HepG2 (cell line): Measurements from ENCODE around the gene PTGR1. TPM values are rescaled to one million over a fixed set of nuclear protein-coding genes. Genes with fewer than 3 reads are reported as not detected.
A peak's percentile ranks its signal among the peaks of the same experiment; 100 is the strongest.

ENCODE experiments used
- ELF4 ChIP-seq: sonication (generic); formaldehyde crosslinking; IDR thresholded peaks from 2 replicates; pipeline ENCODE4 v1.5.0; 2020; ENCODE audit warnings: missing genetic modification reagents, mild to moderate bottlenecking, moderate library complexity, borderline replicate concordance
- MAFG ChIP-seq: sonication (generic); formaldehyde crosslinking; IDR thresholded peaks from 2 replicates; pipeline ENCODE4 v1.5.1; 2020; ENCODE audit warnings: mild to moderate bottlenecking, missing genetic modification reagents
- SNAI1 ChIP-seq: sonication (generic); formaldehyde crosslinking; IDR thresholded peaks from 2 replicates; pipeline ENCODE4 v1.5.0; 2020; ENCODE audit warnings: mild to moderate bottlenecking, missing genetic modification reagents, borderline replicate concordance
- ZNF547 ChIP-seq: sonication (generic); formaldehyde crosslinking; IDR thresholded peaks from 2 replicates; pipeline ENCODE4 v1.5.1; 2020; ENCODE audit warnings: mild to moderate bottlenecking, missing genetic modification reagents
- ZNF652 ChIP-seq: IDR thresholded peaks from 2 replicates; pipeline ENCODE4 v1.6.1; 2016; ENCODE audit warnings: low read depth, borderline replicate concordance
- ZNF83 ChIP-seq: sonication (generic); formaldehyde crosslinking; IDR thresholded peaks from 2 replicates; pipeline ENCODE4 v1.4.0; 2020; ENCODE audit warnings: missing genetic modification reagents, mild to moderate bottlenecking, borderline replicate concordance
- polyA plus RNA-seq, 8 experiments: library from polyadenylated mRNA; depleted of rRNA in 3 of 8; stranded (reverse) in 7 of 8; unstranded in 1 of 8; fragments of >200 nt; fragmentation: Illumina TruSeq in 4 of 8; extraction: Trizol in 4 of 8; gene quantifications; 2 replicates each; pipeline versions ENCODE4 v1.2.1 to v1.2.3, GENCODE V29; 2011 to 2016; ENCODE audit warnings: low read depth in 4 of 8, missing spikeins in 1 of 8, mixed read lengths in 1 of 8; ENCODE audit not compliant: insufficient read depth in 1 of 8
- total RNA-seq, 5 experiments: library from RNA; depleted of rRNA; stranded (reverse); fragments of >200 nt; fragmentation: Illumina TruSeq; extraction: Trizol; gene quantifications; 2 replicates each; pipeline ENCODE4 v1.2.3, GENCODE V29; 2016; ENCODE audit warnings: low read depth in 1 of 5
- TF ChIP-seq, protein P1 (sequence below): sonication (generic); formaldehyde crosslinking; IDR thresholded peaks from 2 replicates; pipeline ENCODE4 v1.4.0; 2020; ENCODE audit warnings: mild to moderate bottlenecking, missing genetic modification reagents
- TF ChIP-seq, protein P2 (sequence below): sonication (generic); formaldehyde crosslinking; IDR thresholded peaks from 2 replicates; pipeline ENCODE4 v1.4.0; 2020; ENCODE audit warnings: missing genetic modification reagents
- TF ChIP-seq, protein P3 (sequence below): fragments of 450-650 bp; IDR thresholded peaks from 2 replicates; pipeline ENCODE4 v1.6.1; 2016
- TF ChIP-seq, protein P4 (sequence below), 2 experiments: sonication (generic) in 1 of 2; formaldehyde crosslinking in 1 of 2; IDR thresholded peaks; 2 replicates each; pipeline versions ENCODE4 v1.4.0 to v1.6.1; 2016 to 2020; ENCODE audit warnings: borderline replicate concordance in 1 of 2, low read depth in 1 of 2, mild to moderate bottlenecking in 1 of 2, missing genetic modification reagents in 1 of 2

The PTGR1 gene
- total and polyA plus RNA-seq, 2 of the 13 experiments (the other 11 are each of a cell fraction or from before 2014, with no cell fraction given) = 6.0 to 15.8 TPM

DNA sequence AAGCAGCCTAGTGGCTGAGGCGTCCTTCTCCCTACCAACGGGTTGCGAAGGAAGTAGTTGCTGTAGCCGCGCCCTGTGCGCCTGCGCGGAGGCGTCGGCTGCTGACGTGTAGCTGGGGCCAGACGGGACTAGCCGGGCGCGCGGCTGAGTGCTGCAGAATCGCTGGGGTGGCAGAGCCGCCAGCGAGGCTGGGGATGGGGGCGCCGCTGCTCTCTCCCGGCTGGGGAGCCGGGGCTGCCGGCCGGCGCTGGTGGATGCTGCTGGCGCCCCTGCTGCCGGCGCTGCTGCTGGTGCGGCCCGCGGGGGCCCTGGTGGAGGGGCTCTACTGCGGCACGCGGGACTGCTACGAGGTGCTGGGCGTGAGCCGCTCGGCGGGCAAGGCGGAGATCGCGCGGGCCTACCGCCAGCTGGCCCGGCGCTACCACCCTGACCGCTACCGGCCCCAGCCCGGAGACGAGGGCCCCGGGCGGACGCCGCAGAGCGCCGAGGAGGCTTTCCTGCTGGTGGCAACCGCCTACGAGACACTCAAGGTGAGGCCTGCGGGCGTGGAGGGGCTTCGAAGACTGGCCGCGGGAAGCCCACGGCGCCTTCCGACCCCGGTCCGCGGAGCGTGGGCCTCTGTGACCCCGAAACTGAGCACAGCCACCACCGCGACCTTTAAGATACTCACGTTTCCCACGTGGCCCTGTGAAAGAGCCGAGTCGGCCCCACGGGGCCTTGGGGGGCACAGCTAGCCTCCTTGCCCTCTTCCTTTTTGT lies 31.9 kb upstream of the PTGR1 start, which contains the start of gene DNAJC25 (continued):
- TF ChIP-seq, protein P1, sequence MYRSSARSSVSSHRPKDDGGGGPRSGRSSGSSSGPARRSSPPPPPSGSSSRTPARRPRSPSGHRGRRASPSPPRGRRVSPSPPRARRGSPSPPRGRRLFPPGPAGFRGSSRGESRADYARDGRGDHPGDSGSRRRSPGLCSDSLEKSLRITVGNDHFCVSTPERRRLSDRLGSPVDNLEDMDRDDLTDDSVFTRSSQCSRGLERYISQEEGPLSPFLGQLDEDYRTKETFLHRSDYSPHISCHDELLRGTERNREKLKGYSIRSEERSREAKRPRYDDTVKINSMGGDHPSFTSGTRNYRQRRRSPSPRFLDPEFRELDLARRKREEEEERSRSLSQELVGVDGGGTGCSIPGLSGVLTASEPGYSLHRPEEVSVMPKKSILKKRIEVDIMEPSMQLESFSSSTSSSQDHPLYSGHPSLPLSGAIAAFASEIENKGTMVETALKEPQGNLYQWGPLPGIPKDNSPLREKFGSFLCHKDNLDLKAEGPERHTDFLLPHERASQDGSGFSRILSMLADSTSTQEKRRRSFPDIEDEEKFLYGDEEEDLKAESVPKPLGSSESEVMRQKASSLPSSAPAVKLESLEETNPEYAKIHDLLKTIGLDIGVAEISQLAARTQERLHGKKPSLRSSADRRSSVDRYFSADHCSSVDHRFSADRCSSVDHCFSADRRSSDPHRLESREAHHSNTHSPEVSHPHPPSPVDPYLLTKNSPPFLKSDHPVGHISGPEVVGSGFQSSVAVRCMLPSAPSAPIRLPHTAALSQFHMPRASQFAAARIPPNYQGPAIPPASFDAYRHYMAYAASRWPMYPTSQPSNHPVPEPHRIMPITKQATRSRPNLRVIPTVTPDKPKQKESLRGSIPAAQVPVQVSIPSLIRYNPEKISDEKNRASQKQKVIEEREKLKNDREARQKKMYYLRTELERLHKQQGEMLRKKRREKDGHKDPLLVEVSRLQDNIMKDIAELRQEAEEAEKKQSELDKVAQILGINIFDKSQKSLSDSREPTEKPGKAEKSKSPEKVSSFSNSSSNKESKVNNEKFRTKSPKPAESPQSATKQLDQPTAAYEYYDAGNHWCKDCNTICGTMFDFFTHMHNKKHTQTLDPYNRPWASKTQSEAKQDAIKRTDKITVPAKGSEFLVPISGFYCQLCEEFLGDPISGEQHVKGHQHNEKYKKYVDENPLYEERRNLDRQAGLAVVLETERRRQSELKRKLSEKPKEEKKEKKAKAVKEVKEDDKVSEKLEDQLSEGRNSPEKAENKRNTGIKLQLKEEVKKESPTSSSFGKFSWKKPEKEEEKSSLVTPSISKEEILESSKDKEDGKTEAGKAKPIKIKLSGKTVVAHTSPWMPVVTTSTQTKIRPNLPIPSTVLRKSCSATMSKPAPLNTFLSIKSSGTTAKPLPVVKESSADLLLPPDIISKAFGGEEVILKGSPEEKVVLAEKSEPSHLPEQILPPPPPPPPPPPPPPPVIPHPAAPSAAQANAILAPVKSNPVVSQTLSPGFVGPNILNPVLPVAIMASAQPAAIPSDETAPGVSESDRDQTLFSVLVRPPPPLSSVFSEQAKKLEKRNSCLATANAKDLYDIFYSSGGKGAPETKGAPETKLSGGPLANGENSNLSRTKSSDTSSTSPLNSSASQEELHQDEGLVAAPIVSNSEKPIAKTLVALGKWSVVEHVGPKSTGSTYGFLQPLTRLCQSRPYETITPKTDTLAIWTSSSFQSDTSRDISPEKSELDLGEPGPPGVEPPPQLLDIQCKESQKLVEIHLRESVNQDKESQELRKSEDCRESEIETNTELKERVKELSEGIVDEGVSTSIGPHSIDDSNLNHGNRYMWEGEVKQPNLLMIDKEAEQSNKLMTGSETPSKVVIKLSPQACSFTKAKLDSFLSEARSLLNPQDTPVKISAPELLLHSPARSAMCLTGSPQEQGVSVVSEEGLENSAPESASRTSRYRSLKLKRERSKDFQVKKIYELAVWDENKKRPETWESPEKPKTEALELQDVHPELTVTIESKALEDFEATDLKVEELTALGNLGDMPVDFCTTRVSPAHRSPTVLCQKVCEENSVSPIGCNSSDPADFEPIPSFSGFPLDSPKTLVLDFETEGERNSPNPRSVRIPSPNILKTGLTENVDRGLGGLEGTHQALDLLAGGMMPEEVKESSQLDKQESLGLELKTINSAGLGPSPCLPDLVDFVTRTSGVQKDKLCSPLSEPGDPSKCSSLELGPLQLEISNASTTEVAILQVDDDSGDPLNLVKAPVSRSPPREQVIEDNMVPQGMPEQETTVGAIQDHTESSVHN (CRISPR knock-in tag) = peak; percentile 76; the same call in 1 of the 2 replicates
- TF ChIP-seq ZNF547 (CRISPR knock-in tag) (peak; percentile 76; the same call in 1 of the 2 replicates), MAFG (CRISPR knock-in tag) (no peak), SNAI1 (CRISPR knock-in tag) (no peak), ZNF83 (CRISPR knock-in tag) (no peak), ZNF652 (CRISPR knock-in tag) (no peak), ELF4 (CRISPR knock-in tag) (no peak)
- TF ChIP-seq, protein P2, sequence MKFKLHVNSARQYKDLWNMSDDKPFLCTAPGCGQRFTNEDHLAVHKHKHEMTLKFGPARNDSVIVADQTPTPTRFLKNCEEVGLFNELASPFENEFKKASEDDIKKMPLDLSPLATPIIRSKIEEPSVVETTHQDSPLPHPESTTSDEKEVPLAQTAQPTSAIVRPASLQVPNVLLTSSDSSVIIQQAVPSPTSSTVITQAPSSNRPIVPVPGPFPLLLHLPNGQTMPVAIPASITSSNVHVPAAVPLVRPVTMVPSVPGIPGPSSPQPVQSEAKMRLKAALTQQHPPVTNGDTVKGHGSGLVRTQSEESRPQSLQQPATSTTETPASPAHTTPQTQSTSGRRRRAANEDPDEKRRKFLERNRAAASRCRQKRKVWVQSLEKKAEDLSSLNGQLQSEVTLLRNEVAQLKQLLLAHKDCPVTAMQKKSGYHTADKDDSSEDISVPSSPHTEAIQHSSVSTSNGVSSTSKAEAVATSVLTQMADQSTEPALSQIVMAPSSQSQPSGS (CRISPR knock-in tag) = peak; percentile 43; the same call in 1 of the 2 replicates
- TF ChIP-seq, protein P3, sequence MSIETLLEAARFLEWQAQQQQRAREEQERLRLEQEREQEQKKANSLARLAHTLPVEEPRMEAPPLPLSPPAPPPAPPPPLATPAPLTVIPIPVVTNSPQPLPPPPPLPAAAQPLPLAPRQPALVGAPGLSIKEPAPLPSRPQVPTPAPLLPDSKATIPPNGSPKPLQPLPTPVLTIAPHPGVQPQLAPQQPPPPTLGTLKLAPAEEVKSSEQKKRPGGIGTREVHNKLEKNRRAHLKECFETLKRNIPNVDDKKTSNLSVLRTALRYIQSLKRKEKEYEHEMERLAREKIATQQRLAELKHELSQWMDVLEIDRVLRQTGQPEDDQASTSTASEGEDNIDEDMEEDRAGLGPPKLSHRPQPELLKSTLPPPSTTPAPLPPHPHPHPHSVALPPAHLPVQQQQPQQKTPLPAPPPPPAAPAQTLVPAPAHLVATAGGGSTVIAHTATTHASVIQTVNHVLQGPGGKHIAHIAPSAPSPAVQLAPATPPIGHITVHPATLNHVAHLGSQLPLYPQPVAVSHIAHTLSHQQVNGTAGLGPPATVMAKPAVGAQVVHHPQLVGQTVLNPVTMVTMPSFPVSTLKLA = peak; percentile 32
- TF ChIP-seq, protein P4, sequence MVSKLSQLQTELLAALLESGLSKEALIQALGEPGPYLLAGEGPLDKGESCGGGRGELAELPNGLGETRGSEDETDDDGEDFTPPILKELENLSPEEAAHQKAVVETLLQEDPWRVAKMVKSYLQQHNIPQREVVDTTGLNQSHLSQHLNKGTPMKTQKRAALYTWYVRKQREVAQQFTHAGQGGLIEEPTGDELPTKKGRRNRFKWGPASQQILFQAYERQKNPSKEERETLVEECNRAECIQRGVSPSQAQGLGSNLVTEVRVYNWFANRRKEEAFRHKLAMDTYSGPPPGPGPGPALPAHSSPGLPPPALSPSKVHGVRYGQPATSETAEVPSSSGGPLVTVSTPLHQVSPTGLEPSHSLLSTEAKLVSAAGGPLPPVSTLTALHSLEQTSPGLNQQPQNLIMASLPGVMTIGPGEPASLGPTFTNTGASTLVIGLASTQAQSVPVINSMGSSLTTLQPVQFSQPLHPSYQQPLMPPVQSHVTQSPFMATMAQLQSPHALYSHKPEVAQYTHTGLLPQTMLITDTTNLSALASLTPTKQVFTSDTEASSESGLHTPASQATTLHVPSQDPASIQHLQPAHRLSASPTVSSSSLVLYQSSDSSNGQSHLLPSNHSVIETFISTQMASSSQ (IDR thresholded peaks at IDR 0.05; ENCODE audit: low read depth) = no peak
- TF ChIP-seq, protein P4 (CRISPR knock-in tag; IDR thresholded peaks at IDR 0.05; ENCODE audit: borderline replicate concordance) = peak; percentile 81; the same call in 1 of the 2 replicates
